Panc1 (cell line): Measurements from ENCODE around the gene SRF. TPM values are rescaled to one million over a fixed set of nuclear protein-coding genes. Genes with fewer than 3 reads are reported as not detected.

Experiments used
- ATAC-seq: fragments of 200-7000 bp; cut with Tn5 transposase; 2 replicates; pipeline ENCODE4 v1.9.1; 2020; ENCODE audit warnings: mild to moderate bottlenecking, moderate library complexity
- BruUV-seq: library from RNA; stranded (reverse); fragments of 400-500 nt; replicated peaks from 2 replicates; lab custom pipeline; 2021; lab: Mats Ljungman, UMichigan
- CTCF ChIA-PET: fragments of 300-600 bp; sonication (Branson Sonifier 250); formaldehyde crosslinking; loops from one replicate; lab custom pipeline; 2022; ENCODE audit warnings: antibody characterized with exemption; lab: Charles Lee
- POLR2A ChIA-PET: fragments of 300-600 bp; sonication (Branson Sonifier 250); formaldehyde crosslinking; loops from one replicate; lab custom pipeline; 2022; ENCODE audit warnings: antibody characterized with exemption; lab: Charles Lee
- DNase-seq: peaks from one replicate; pipeline ENCODE4 v3.0.0-alpha.2; 2010; ENCODE audit warnings: low read depth, low spot score
- H3K27ac ChIP-seq: 2 replicates; pipeline ENCODE4 v1.5.1; 2011; ENCODE audit warnings: mild to moderate bottlenecking, low read length, inconsistent platforms
- H3K27me3 ChIP-seq: fragments of 200-500 bp; sonication (Bioruptor generic); 2 replicates; pipeline ENCODE4 v1.6.0; 2014; ENCODE audit warnings: low read length, inconsistent platforms; ENCODE audit not compliant: control insufficient read depth, insufficient read depth
- H3K36me3 ChIP-seq: fragments of 200-500 bp; sonication (Bioruptor generic); 2 replicates; pipeline ENCODE4 v1.5.1; 2014; ENCODE audit warnings: inconsistent platforms, mild to moderate bottlenecking, low read length, moderate library complexity; ENCODE audit not compliant: control insufficient read depth, insufficient read depth
- H3K4me1 ChIP-seq: 2 replicates; pipeline ENCODE4 v1.5.1; 2011; ENCODE audit warnings: inconsistent platforms, mild to moderate bottlenecking, low read length, moderate library complexity; ENCODE audit not compliant: control insufficient read depth, insufficient read depth
- H3K4me3 ChIP-seq, 2 experiments: 2 replicates each; pipeline ENCODE4 v1.5.1; 2011 to 2012; ENCODE audit warnings: low read depth in 2 of 2, low read length in 2 of 2, mild to moderate bottlenecking in 2 of 2, inconsistent platforms in 1 of 2, moderate library complexity in 1 of 2
- H3K9me3 ChIP-seq: fragments of 200-500 bp; sonication (Bioruptor generic); 2 replicates; pipeline ENCODE4 v1.5.1; 2014; ENCODE audit warnings: low read depth, mild to moderate bottlenecking, inconsistent platforms, low read length, moderate library complexity; ENCODE audit not compliant: control insufficient read depth, insufficient read depth
- CTCF ChIP-seq: fragments of 450-650 bp; IDR thresholded peaks from 2 replicates; pipeline ENCODE4 v1.5.1; 2017; ENCODE audit warnings: mild to moderate bottlenecking
- POLR2AphosphoS5 ChIP-seq: IDR thresholded peaks from 2 replicates; pipeline ENCODE4 v1.6.1; 2012; ENCODE audit warnings: mild to moderate bottlenecking, low read depth, low read length, moderate library complexity
- REST ChIP-seq, 2 experiments: IDR thresholded peaks; 2 replicates each; pipeline ENCODE4 v1.6.1; 2011 to 2012; ENCODE audit warnings: low read depth in 2 of 2, control low read depth in 1 of 2, low read length in 1 of 2, mild to moderate bottlenecking in 1 of 2, moderate library complexity in 1 of 2; ENCODE audit not compliant: insufficient read depth in 1 of 2
- SIN3A ChIP-seq: IDR thresholded peaks from 2 replicates; pipeline ENCODE4 v1.6.1; 2012; ENCODE audit warnings: low read depth, mild to moderate bottlenecking, low read length, moderate library complexity, borderline replicate concordance; ENCODE audit not compliant: insufficient read depth
- TCF7L2 ChIP-seq: IDR thresholded peaks from 2 replicates; pipeline ENCODE4 v1.6.1; 2011; ENCODE audit warnings: mild to moderate bottlenecking, low read depth, low read length, inconsistent platforms
- in situ Hi-C: cut with HindIII; loops from 2 replicates; pipeline ENCODE4 v1.10.0; 2016; ENCODE audit warnings: low sequenced_read_pairs, low pct_unique_long_range_greater_than_20kb
- intact Hi-C: fragments of 100-400 bp; cut with micrococcal nuclease; formaldehyde crosslinking; loops from one replicate; pipeline ENCODE4 v1.10.0; 2022; ENCODE audit not compliant: unreplicated experiment
- total RNA-seq: library from RNA; stranded (reverse); gene quantifications from one replicate; pipeline ENCODE4 v1.2.1, GENCODE V29; 2021; ENCODE audit not compliant: unreplicated experiment

Gene SRF
- total RNA-seq, 1 experiment from 2014 or later = 48.9 TPM

- no TSS peak for BruUV-seq
- Histone ChIP-seq H3K36me3 (peaks cover 2% of the 10 kb centered on the region), H3K27ac (no peak overlapping the region), H3K9me3 (no peaks in the 10 kb centered on the region), H3K4me3 (no peak overlapping the region), H3K4me1 (peaks cover 21% of the 10 kb centered on the region), H3K27me3 (no peaks in the 10 kb centered on the region)
- TF ChIP-seq CTCF (no peak), SIN3A (no peak), POLR2AphosphoS5 (no peak), TCF7L2 (no peak), REST (IDR thresholded peaks at IDR 0.05; ENCODE audit: insufficient read depth in 1 of 2, low read depth in 2 of 2, low read length in 1 of 2) (no peak)
- POLR2A ChIA-PET = no interaction called here
- in situ Hi-C loops = no loop called here
- intact Hi-C loops = no loop called here
- CTCF ChIA-PET = interaction anchor here (0.6 kb wide), 1 partner anchor 138 kb away, joined by 8 read pairs; no protein-coding TSS in a partner anchor
- DNase-seq (no peak), ATAC-seq (no peak)
Observed at GRCh38 chr6:43184268-43184985, 13.4 kb downstream of the SRF start.

- ATAC-seq = no peak
- no peak overlapping the region for H3K4me3 ChIP-seq
- CTCF ChIA-PET = interaction anchor here (0.6 kb wide), 1 partner anchor 137 kb away, joined by 8 read pairs; no protein-coding TSS in a partner anchor
- no peaks in the 10 kb centered on the region for H3K9me3 ChIP-seq
- peaks cover 4% of the 10 kb centered on the region; the same call in 1 of the 2 replicates for H3K36me3 ChIP-seq
- DNase-seq = no peak
- no peak overlapping the region for H3K27ac ChIP-seq
- H3K27me3 ChIP-seq = no peaks in the 10 kb centered on the region
- POLR2A ChIA-PET = no interaction called here
- BruUV-seq = no TSS peak
- peaks cover 18% of the 10 kb centered on the region for H3K4me1 ChIP-seq
- no peak for TF ChIP-seq CTCF
- no peak for TF ChIP-seq POLR2AphosphoS5
- TF ChIP-seq TCF7L2 = no peak
- TF ChIP-seq SIN3A = no peak
- no peak for TF ChIP-seq REST (IDR thresholded peaks at IDR 0.05; ENCODE audit: insufficient read depth in 1 of 2, low read depth in 2 of 2, low read length in 1 of 2)
- intact Hi-C loops = no loop called here
- in situ Hi-C loops = no loop called here
Observed at GRCh38 chr6:43185391-43185985, 14.4 kb downstream of the SRF start.
